D341Med (cell line): Measurements from ENCODE around the gene CHI3L1.
"Not testable (repeated sequence)": the region's sequence is repeated elsewhere in the genome, so short reads cannot be mapped to it uniquely, and the experiment has no call there.

Source experiments
- DNase-seq: peaks from one replicate; pipeline ENCODE4 v3.0.0; 2012; ENCODE audit warnings: low spot score

Gene CHI3L1

GRCh38 chr1:203186446-203187303, at the start of gene CHI3L1:
TSS of gene CHI3L1 (minus strand) at chr1:203186704. CDS start at chr1:203186623, 81 bp downstream.
- no peak for DNase-seq

- not testable (repeated sequence) for DNase-seq
Measured at GRCh38 chr1:203234901-203235300, 48.4 kb upstream of the CHI3L1 start.

GRCh38 chr1:203229471-203230135, 43.1 kb upstream of the CHI3L1 start, which contains the start of gene CHIT1:
TSS of gene CHIT1 (minus strand) at chr1:203229673. CDS start at chr1:203229636, 37 bp downstream.
- DNase-seq: no peak

GRCh38 chr1:203228670-203229069, 42.2 kb upstream of the CHI3L1 start:
- no peak for DNase-seq

- no peak for DNase-seq
Measured at GRCh38 chr1:203227371-203228083, 41.0 kb upstream of the CHI3L1 start.

- DNase-seq: no peak
Measured at GRCh38 chr1:203225071-203225470, 38.6 kb upstream of the CHI3L1 start.

- DNase-seq: no peak
Measured at GRCh38 chr1:203223012-203223775, 36.7 kb upstream of the CHI3L1 start.

- no peak for DNase-seq
Measured at GRCh38 chr1:203219934-203220333, 33.4 kb upstream of the CHI3L1 start.

- no peak for DNase-seq
Measured at GRCh38 chr1:203219171-203219570, 32.7 kb upstream of the CHI3L1 start.

GRCh38 chr1:203217668-203218067, 31.2 kb upstream of the CHI3L1 start:
- no peak for DNase-seq

- no peak for DNase-seq
Measured at GRCh38 chr1:203217139-203217655, 30.7 kb upstream of the CHI3L1 start.

GRCh38 chr1:203216274-203217138, 30.0 kb upstream of the CHI3L1 start:
- peak; percentile 84 for DNase-seq

- no peak for DNase-seq
Measured at GRCh38 chr1:203215573-203215972, 29.1 kb upstream of the CHI3L1 start.

- DNase-seq: no peak
Measured at GRCh38 chr1:203214871-203215270, 28.4 kb upstream of the CHI3L1 start.

- DNase-seq: no peak
Measured at GRCh38 chr1:203213126-203213525, 26.6 kb upstream of the CHI3L1 start.

- DNase-seq: no peak
Measured at GRCh38 chr1:203211812-203212211, 25.3 kb upstream of the CHI3L1 start.

GRCh38 chr1:203210988-203211387, 24.5 kb upstream of the CHI3L1 start:
- no peak for DNase-seq

GRCh38 chr1:203210350-203210749, 23.8 kb upstream of the CHI3L1 start:
- no peak for DNase-seq

- DNase-seq: no peak
Measured at GRCh38 chr1:203208181-203208580, 21.7 kb upstream of the CHI3L1 start.

GRCh38 chr1:203207751-203208150, 21.2 kb upstream of the CHI3L1 start:
- no peak for DNase-seq
